DMS 273 treated with DMSO at 0.1 percent for 48 hours (cell line): Measurements from ENCODE around the gene RBM11.

Experiments used
- DNase-seq: peaks from one replicate; lab custom pipeline; 2025; lab: John Stamatoyannopoulos, UW

The RBM11 gene

DNA sequence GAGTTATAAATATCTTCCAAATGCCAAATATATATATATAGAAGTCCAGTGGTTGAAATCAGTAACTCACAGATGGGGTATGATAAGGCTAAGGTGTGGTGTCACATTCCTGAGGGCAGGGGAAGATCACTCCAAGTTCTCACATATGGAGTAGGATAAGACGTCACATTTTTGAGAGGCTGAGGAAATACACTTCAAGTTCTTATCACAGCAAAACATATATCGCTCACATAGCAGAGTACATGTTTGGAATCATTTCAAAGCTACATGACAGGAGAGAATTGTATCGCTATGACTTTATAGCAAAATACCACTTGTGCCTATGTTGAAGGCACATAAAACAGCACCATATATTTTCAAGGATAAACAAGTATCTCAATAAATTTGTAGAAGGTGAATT, 55.1 kb downstream of the RBM11 start:
- no peak for DNase-seq

DNA sequence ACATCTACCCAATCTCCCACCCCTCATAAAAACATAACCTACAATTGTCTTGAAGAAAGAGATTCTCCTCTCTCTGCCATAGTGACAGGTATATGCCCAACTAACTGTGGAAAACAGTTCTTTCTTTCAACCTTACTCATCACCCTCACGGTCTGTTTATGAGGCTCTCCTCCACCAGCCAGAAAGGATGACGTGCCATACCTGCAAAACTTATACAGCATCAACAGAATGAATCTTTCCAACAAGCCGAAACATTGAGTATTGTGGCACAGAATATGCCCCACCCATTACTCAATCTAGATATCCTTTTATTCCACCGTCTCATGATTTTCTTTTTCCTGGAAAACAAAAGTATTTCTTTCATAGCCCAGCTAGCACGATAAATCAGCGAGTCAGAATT, 55.7 kb downstream of the RBM11 start:
- no peak for DNase-seq

- no peak for DNase-seq
Measured at GRCh38 chr21:14273736-14274538, 58.0 kb downstream of the RBM11 start.

DNA sequence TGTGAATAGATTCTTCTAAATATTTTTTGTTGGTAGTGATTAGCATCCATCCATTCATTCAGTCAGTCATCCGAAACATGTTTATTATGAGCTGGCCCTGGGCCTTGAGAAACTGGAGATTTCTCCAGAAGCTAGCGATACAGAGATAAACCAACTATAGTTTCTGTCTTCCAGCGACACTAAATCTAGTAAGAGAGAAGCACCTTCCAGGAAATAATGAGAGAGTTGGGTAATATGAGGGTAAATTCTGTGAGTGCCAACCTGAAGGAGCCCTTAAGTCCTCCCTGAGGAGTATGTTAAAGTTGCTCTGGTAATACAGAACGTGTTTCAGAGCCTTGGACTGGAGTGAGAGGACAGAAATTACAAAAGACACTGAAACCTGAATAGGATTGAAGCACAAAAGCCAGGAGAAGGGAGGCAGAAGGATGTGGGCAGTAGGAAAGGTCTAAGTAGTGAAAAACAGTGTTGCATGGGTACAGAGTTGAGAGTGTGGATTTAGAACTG, 59.8 kb downstream of the RBM11 start:
- no peak for DNase-seq
